ENCODE results near the gene HEPN1. TPM values are rescaled to one million over a fixed set of nuclear protein-coding genes. Genes with fewer than 3 reads are reported as not detected.

HEPN1 gene
- total and polyA plus RNA-seq, 2 experiments from 2014 or later: not detected

GRCh38 chr11:124892750-124893454 lies 26.1 kb upstream of the HEPN1 start (continued):
- TF ChIP-seq ZNF462 (CRISPR knock-in tag; IDR thresholded peaks at IDR 0.05): no peak

- H2AFZ ChIP-seq: no peak overlapping the region
- H3K27me3 ChIP-seq (ENCODE audit: insufficient read depth): 0 out of 2 replicates have a peak, but pooled peaks cover 5% of the 10 kb centered on the region
- no peaks in the 10 kb centered on the region for H3K36me3 ChIP-seq (ENCODE audit: insufficient read depth)
- H3K79me2 ChIP-seq (replicated peaks; ENCODE audit: insufficient read depth): no peaks in the 10 kb centered on the region
- no peak overlapping the region for H3K27ac Mint-ChIP-seq
- no peaks in the 10 kb centered on the region; the same call in 2 of the 3 replicates for H3K36me3 Mint-ChIP-seq (ENCODE audit: low read depth)
- H4K20me1 ChIP-seq (replicated peaks; ENCODE audit: insufficient read depth): no peaks in the 10 kb centered on the region
- peaks cover 9% of the 10 kb centered on the region for H3K27me3 Mint-ChIP-seq (ENCODE audit: insufficient read depth, low read depth, poor library complexity)
- H3K4me1 Mint-ChIP-seq: peaks cover 16% of the 10 kb centered on the region
- H3K4me1 ChIP-seq (ENCODE audit: insufficient read depth): no peaks in the 10 kb centered on the region
- H3K9me2 ChIP-seq (ENCODE audit: insufficient read depth): no peaks in the 10 kb centered on the region
- ATAC-seq (no peak), DNase-seq (ENCODE audit: low spot score) (no peak)
- H3K4me2 ChIP-seq: no peak overlapping the region
- H3K4me3 ChIP-seq: no peak overlapping the region
- H3K27ac ChIP-seq (ENCODE audit: low read depth): no peak overlapping the region
- no peaks in the 10 kb centered on the region for H3F3A ChIP-seq (replicated peaks; ENCODE audit: low read depth)
- H3K4me3 Mint-ChIP-seq: no peak overlapping the region
- H3K9me3 Mint-ChIP-seq: no peaks in the 10 kb centered on the region
- TF ChIP-seq STAT1 (IDR thresholded peaks at IDR 0.05; ENCODE audit: unreplicated experiment): no peak
- TF ChIP-seq ETS1 (IDR thresholded peaks at IDR 0.05): no peak
- no peak for TF ChIP-seq CTCF (conservative IDR thresholded peaks at IDR 0.05; ENCODE audit: low read depth in 2 of 2)
- TF ChIP-seq NANOG (IDR thresholded peaks at IDR 0.05; ENCODE audit: borderline replicate concordance): no peak
Measured at GRCh38 chr11:124893781-124894401, 25.2 kb upstream of the HEPN1 start.

All from GM23338 (cell line).